Head of caudate nucleus (tissue), 42 donors: Measurements from ENCODE around the gene FREM2.

Experiments
- DNase-seq, 42 donors: peaks; one replicate each; pipeline versions ENCODE4 v3.0.0 to v3.0.0-alpha.2; 2020 to 2021; ENCODE audit warnings: mixed read lengths in 7 of 42
- intact Hi-C: fragments of 100-400 bp; cut with DNase I; formaldehyde crosslinking; loops from one replicate; pipeline ENCODE4 v1.15.0; 2022

The FREM2 gene

GRCh38 chr13:38866649-38867048 is 179.8 kb downstream of the FREM2 start:
- peak in 2 of 42 donors; percentile 12 to 17 for DNase-seq
- intact Hi-C loops, result loop anchor here (10.0 kb wide), 1 partner anchor 182 kb away; the partner anchor contains the start of gene FREM2

- intact Hi-C loops, result loop anchor here (10.0 kb wide), 1 partner anchor 184 kb away; the partner anchor contains the start of gene FREM2
- no peak for DNase-seq
Measured at GRCh38 chr13:38868399-38868798, 181.5 kb downstream of the FREM2 start.

DNA sequence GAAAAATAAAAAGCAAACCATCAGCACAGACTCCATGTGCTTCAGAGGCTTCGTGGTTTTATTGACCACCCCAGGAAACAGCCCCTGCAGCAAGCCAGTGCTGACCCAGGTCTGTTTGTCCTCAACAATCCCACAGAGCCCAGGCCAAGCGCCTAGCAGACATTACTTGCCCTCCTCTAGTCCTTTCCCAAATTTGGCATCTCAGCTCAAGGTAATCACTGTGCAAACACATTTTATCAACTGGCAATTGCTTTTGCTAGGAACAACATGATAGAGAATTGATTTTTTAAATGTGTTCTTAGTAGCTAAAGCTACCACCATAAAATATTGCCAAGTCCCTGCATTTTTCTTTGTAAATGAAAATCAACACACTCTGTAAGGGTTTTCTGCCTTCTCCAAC is 182.0 kb downstream of the FREM2 start:
- DNase-seq, result no peak
- intact Hi-C loops, result loop anchor here (10.0 kb wide), 1 partner anchor 184 kb away; the partner anchor contains the start of gene FREM2

- intact Hi-C loops, result no loop called here
- DNase-seq, result no peak
Measured at GRCh38 chr13:38871275-38871674, 184.4 kb downstream of the FREM2 start.

DNA sequence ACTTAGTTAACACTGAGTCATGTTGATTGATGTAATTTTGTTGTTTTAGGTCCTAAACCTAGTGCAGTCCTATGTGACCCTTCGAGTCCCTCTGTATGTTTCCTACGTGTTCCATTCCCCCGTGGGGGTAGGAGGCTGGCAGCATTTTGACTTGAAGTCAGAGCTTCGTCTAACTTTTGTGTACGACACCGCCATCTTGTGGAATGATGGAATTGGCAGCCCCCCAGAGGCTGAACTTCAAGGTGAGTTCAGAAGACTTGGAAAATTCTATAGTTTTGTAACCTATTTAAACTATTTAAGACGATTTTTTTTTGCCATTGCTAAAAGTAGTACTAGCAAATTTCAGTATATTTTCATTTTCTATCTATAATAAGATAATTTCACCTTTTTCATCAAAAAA is 185.8 kb downstream of the FREM2 start:
- intact Hi-C loops, result no loop called here
- DNase-seq, result peak in 41 of 42 donors; percentile 10 to 84 (median 54)

DNA sequence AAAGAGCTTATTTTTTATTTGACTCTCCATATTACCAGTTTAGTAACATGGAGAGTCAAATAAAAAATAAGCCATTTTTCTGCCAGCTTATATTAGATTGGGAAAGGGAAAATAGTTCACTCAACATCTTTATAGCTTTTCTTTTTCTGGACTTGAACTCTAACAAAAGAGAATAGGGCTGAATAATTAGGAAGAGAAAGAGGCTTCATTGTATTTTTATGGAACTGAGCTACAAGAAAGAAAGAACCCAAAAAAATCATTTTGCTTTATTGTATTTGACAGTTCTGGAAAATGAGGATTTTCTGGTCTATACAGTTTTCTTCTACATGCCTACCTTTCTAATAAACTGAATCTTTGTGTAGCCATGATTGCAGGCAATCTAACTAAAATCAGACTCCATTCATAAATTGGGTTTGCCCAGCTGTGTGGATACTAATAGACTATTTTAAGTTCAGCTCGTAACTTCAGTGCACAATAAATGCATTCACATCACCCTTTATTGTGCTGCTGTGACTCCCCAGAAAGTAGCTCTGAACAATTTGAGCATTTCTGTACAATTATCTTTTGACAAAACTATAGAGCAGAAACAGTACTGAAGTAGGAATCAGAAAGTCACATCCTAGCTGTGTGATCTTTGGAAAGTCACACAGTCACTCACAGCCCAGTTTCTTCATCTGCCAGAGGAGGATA is 188.5 kb downstream of the FREM2 start:
- intact Hi-C loops, result no loop called here
- DNase-seq, result peak in 1 of 42 donors; percentile 17

- DNase-seq, result no peak
- intact Hi-C loops, result no loop called here
Measured at GRCh38 chr13:38879278-38879677, 192.4 kb downstream of the FREM2 start.

DNA sequence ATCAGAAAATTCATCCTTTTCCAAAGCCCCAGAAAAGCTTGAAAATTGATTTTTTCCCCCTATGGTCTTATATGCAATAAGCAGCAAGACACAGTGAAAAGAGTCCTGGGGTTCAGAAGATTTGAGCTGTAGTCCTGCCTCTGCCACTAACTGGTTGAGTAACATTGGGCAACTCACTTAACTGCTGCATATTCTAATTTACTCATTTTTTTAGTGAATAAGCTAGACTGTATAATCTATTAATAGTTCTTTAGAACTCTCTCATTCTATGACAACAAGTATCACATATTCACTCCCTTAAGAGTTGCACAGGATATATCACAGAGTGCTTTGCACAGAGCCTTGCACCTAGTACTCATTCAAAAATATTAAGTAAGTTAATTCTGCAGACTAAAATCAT is 192.9 kb downstream of the FREM2 start:
- intact Hi-C loops, result no loop called here
- DNase-seq, result no peak

GRCh38 chr13:38880397-38880796 is 193.5 kb downstream of the FREM2 start:
- intact Hi-C loops, result no loop called here
- no peak for DNase-seq

- DNase-seq, result no peak
- intact Hi-C loops, result no loop called here
Measured at GRCh38 chr13:38883783-38884182, 196.9 kb downstream of the FREM2 start.

- DNase-seq, result no peak
- intact Hi-C loops, result no loop called here
Measured at GRCh38 chr13:38888309-38888708, 201.4 kb downstream of the FREM2 start.

DNA sequence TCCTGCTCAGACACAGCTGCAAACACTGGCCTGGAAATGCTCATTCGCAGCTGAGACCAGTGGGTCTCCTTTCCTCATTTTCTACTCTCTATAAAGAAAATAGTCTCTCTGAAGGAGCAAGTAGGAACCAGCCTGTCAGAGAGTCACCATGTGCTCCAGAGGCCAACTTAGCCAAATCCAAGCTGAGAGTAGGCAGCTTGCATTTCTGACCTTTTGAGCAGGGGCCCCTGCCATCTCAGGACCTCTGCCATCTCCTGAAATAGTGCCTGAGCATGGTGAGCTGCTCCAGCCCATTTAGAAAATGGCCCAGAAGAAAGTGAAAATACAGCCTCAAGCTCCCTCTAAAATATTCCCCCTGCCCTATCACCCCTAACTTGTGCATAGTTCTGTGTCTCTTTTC is 208.2 kb downstream of the FREM2 start:
- no peak for DNase-seq
- intact Hi-C loops, result no loop called here

DNA sequence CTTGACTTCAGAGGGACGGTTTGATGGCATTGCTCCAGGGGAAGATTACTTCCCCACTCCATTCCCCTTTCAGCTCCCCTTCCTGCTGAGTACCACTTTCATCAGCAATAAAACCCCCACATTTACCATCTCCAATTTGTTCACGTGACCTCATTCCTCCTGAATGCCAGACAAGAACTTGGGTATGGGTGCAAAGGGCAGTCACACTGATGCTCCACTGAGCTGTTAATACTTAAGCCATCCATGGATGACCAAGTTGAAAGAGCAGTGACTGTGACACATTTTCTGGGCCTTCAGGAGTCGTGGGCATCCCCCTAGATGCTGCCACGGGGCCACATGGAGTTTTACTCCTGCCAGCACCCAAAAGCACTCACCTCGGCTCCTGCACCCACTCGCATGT is 210.6 kb downstream of the FREM2 start:
- no peak for DNase-seq
- intact Hi-C loops, result no loop called here

DNA sequence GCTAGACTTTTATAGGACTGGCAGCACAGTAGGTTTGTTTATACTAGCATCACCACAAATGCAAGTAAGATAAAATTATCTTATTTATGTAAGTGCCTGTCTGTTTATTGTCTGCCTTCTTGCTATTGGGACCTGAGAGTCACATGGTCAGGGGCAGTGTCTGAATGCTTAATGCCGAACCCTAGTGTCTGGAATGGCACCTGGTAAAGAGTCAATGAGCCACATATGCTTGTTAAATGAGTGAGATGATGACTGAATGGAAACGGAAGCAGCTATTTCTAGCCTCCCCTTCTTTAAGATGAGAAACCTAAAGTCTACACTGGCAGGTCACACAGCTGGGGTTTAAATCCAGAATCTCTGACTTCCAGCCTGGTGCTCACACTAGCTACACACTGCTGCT is 211.6 kb downstream of the FREM2 start:
- no peak for DNase-seq
- intact Hi-C loops, result no loop called here

DNA sequence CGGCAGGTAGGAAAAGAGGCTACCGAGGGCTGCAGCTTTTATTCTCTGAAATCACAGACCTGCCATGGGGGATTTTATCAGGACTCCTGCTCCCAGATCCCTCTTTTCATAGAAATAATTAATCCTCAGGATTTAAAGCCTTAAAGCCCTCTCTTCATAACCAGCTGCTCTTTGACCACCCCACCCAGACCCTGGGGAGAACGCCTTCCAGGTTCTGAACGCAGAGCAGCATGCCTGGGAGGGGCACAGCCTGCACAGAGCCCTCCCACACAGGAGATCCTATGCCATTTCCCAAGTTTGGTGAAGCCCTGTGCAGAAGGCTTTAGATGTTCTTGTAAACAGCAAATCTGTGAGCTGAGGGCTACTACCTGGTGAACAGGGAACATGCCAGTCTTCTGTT is 212.7 kb downstream of the FREM2 start:
- no peak for DNase-seq
- intact Hi-C loops, result no loop called here

DNA sequence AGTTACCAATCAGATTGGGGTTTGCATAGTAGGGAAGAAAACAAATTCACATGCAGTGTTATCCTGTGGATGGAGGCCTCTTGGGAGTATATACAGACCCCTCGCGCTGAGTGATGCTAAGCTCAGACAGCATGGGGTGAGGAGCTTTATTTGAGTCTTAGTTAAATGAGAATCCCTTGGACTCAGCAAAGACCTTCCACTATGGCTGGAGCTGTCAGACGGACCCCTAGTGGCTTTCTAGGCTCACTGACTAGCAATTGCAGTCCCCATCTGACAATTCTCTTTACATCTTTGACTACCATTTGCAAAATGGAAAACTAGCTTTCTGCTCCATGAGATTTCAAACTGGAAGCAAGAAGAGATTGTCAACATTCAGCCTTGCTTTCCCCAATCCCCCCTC is 213.3 kb downstream of the FREM2 start:
- DNase-seq, result peak in 4 of 42 donors; percentile 6 to 42 (median 16)
- intact Hi-C loops, result no loop called here

DNA sequence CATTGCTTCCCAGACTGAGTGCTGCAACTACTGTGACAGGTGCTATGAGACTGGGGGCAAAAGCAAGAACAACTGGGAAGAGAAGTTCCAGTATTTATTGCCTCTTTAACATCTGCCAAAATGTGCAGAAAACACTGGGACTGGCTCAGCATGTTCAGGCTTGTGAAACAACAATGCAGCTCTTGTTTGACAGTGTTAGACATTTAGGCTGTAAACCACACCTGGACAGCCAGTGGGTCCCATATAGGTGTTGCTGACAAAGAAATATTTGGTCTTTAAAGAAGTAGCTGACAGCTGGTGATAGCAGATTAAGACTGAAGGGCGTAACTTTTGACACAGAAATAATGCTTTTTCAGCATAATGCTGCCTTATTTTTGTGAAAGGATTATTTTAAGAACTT is 215.7 kb downstream of the FREM2 start:
- intact Hi-C loops, result no loop called here
- DNase-seq, result no peak

GRCh38 chr13:38905081-38905480 is 218.2 kb downstream of the FREM2 start:
- no peak for DNase-seq
- intact Hi-C loops, result no loop called here

DNA sequence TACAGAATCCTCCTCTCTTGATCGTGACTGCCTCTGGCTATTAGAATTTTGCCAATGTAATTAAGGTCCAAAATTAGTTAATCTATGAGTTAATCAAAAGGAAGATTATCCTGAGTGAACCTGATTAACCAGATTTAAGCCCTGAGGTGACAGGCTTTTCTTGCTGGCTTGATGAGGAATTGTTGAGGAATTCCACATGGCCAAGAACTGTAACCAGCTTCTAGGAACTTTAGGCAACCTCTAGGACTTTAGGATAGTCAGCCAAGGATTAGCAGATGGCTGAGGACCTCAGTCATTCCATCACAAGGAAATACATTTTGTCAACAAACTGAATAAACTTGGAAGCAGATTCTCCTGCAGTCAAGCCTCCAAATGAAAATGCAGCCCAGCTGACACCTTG is 219.0 kb downstream of the FREM2 start:
- DNase-seq, result no peak
- intact Hi-C loops, result no loop called here

GRCh38 chr13:38908574-38908973 is 221.7 kb downstream of the FREM2 start:
- intact Hi-C loops, result no loop called here

GRCh38 chr13:38914070-38914469 is 227.2 kb downstream of the FREM2 start:
- DNase-seq, result no peak
- intact Hi-C loops, result no loop called here

More at GRCh38 chr13:38908574-38908973, 221.7 kb downstream of the FREM2 start:
- DNase-seq, result no peak
